Measurements from ENCODE around the gene SOX21.

The SOX21 gene

GRCh38 chr13:94712287-94712811 is at the start of gene SOX21:
Gene SOX21 (minus strand): TSS chr13:94712545. CDS start chr13:94712049, 496 bp downstream.
- TF ChIP-seq CTCF (IDR thresholded peaks at IDR 0.05; ENCODE audit: low read depth, low read length): no peak
- no peak within 1 kb of the TSS; the same call in 1 of the 2 replicates for H3K4me3 ChIP-seq (ENCODE audit: low read depth, low read length)

- no peak for TF ChIP-seq CTCF (IDR thresholded peaks at IDR 0.05; ENCODE audit: low read depth, low read length)
- no peak overlapping the region for H3K4me3 ChIP-seq (ENCODE audit: low read depth, low read length)
Measured at GRCh38 chr13:94761407-94761806, 49.1 kb upstream of the SOX21 start.

- H3K4me3 ChIP-seq (ENCODE audit: low read depth, low read length): no peak overlapping the region
- no peak for TF ChIP-seq CTCF (IDR thresholded peaks at IDR 0.05; ENCODE audit: low read depth, low read length)
Measured at GRCh38 chr13:94759120-94759728, 46.9 kb upstream of the SOX21 start.

- TF ChIP-seq CTCF (IDR thresholded peaks at IDR 0.05; ENCODE audit: low read depth, low read length): no peak
- H3K4me3 ChIP-seq (ENCODE audit: low read depth, low read length): no peak overlapping the region
Measured at GRCh38 chr13:94758436-94758960, 46.2 kb upstream of the SOX21 start.

GRCh38 chr13:94753327-94753726 is 41.0 kb upstream of the SOX21 start:
- no peak overlapping the region for H3K4me3 ChIP-seq (ENCODE audit: low read depth, low read length)
- no peak for TF ChIP-seq CTCF (IDR thresholded peaks at IDR 0.05; ENCODE audit: low read depth, low read length)

GRCh38 chr13:94749162-94749561 is 36.8 kb upstream of the SOX21 start:
- H3K4me3 ChIP-seq (ENCODE audit: low read depth, low read length): no peak overlapping the region
- no peak for TF ChIP-seq CTCF (IDR thresholded peaks at IDR 0.05; ENCODE audit: low read depth, low read length)

- no peak overlapping the region for H3K4me3 ChIP-seq (ENCODE audit: low read depth, low read length)
- TF ChIP-seq CTCF (IDR thresholded peaks at IDR 0.05; ENCODE audit: low read depth, low read length): no peak
Measured at GRCh38 chr13:94739235-94739634, 26.9 kb upstream of the SOX21 start.
